ENCODE data around the gene SUPT7L.
A peak's percentile ranks its signal among the peaks of the same experiment; 100 is the strongest.
"Not testable (repeated sequence)": the region's sequence is repeated elsewhere in the genome, so short reads cannot be mapped to it uniquely, and the experiment has no call there.

The SUPT7L gene

DNA sequence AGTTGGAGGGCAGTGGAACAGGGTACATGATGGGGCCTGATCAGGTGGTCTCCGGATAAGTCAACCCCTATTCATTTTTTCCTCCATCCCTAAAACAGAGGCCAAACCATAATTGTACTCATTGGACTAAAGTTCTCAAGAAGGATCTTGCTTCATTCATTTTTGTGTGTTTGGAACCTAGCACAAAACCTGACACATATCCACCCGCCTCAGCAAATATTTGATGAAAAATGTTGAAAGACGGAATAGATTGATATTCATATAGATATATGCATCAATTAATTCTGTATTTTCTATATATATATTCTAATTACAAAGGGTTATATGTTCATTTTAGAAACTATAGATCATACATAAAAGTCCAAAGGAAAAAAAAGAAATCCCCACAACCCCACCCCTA, 22.2 kb upstream of the SUPT7L start:
- FAIRE-seq (no peak), DNase-seq (ENCODE audit: low spot score) (no peak)

DNA sequence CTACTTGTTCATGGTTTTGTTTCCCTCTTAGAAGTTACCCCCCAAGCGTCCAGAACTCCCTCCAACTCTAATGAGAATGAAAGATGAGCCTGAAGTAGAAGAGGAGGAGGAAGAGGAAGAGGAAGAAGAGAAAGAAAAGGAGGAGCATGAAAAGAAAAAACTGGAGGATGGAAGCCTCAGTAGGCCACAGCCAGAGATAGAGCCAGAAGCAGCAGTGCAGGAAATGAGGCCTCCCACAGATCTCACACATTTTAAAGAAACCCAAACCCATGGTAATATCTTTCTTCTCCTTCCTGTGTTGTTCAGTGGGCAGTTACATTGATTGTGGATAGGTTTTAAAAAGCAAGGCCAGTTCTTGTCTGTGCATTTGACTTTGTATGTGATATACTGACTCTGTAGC, 21.6 kb upstream of the SUPT7L start:
- DNase-seq (ENCODE audit: low spot score): not testable (repeated sequence)
- peak; percentile 90 for FAIRE-seq

DNA sequence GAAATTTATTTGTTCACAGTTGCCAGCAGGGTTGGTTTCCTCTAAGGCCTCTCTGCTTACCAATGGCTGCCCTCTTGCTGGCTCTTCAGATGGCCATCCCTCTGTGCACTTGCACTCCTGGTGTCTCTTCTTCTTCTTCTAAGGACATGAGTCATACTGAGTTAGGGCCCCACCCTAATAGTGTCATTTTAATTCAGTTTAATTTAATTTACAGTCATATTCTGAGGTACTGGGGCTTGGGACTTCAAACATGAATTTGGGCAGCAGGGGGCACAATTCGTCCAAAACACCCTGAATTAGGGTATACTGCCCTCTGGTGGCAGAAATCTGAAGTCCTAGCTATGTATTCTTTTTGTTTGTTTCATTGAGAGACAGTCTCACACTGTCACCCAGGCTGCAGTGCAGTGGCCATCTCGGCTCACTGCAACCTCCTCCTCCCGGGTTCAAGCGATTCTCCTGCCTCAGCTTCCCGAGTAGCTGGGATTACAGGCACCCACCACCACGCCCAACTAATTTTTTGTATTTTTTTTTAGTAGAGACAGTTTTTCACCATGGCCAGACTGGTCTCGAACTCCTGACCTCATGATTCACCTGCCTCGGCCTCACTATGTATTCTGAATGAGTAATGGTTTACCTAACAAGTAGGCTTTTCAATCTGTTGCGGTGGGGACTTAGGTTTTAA, 20.1 kb upstream of the SUPT7L start:
- FAIRE-seq (peak; percentile 32), DNase-seq (ENCODE audit: low spot score) (peak; percentile 72)

DNA sequence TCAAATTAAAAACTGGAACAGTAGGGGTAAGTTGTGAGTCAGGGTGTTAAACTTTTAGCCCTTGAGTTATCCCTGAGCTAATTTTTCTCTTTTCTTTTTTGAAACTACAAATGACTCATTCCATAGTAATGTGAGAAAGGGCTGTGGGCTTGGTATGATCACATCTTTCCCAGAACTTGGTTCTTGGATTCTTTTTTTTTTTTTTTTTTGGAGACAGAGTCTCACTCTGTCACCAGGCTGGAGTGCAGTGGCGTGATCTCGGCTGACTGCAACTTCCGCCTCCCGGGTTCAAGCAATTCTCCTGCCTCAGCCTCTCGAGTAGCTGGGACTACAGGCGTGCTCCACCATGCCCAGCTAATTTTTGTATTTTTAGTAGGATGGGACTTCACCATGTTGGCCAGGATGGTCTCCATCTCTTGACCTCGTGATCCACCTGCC, 18.9 kb upstream of the SUPT7L start:
- DNase-seq (ENCODE audit: low spot score): peak; percentile 88
- FAIRE-seq: not testable (repeated sequence)

GRCh38 chr2:27681841-27682240, 18.4 kb upstream of the SUPT7L start:
- FAIRE-seq (peak; percentile 55), DNase-seq (ENCODE audit: low spot score) (peak; percentile 36)

DNA sequence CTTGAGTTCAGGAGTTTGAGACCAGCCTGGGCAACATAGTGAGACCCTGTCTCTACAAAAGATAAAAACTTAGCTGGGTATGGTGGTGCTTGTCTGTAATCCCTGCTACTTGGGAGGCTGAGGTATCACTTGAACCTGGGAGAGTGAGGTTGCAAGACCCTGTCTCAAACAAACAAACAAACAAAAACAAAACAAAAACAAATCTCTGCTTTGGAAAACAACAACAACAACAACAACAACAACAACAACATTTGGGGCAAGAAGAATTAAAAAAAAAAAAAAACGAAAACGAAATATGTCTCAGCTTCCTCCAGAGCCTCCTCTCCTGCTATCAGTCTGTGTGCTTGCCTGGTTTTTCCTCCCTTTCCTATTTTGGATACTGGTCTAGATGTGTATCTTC, 17.2 kb upstream of the SUPT7L start:
- no peak for DNase-seq (ENCODE audit: low spot score)
- no peak for FAIRE-seq

- no peak for DNase-seq (ENCODE audit: low spot score)
- no peak for FAIRE-seq
Observed at GRCh38 chr2:27672723-27673486, 9.5 kb upstream of the SUPT7L start.

DNA sequence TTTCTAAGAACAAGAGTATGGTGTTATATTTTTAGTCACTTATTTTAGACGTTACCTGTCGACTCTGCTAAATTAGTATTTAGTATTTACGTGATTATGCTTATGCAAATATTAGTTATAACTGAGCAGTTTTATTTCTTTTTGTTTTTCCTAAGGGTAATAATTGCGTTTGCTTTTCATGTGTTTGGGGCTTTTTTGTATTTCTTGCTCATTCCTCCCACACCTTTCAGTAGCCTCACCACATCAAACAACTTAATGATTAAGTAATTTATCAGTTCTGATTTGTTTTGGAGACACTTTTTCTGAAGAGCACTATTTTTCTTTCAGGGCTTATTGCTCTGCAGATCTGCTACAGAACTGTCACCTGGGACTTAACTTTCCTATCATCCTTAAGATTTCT, 7.8 kb upstream of the SUPT7L start:
- DNase-seq (ENCODE audit: low spot score) (no peak), FAIRE-seq (no peak)

DNA sequence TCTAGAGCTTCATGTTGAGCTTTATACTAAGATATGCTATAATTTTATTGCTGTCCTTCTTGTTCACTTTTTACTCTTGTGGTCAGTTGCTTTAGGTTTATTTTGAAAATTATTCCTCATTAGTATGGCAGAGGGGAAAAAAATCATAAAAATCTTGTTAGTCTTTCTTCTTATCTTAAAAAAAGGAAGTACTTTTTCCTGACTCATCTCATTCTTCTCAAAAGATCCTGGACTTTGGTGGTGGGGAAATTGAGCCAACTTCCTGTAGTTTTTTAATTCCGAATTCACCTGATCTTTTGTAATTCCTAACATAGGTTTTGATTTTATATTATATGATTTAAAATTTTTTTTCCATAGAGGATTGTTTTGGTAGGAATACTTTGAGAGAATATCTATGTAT, 4.0 kb upstream of the SUPT7L start:
- FAIRE-seq (no peak), DNase-seq (ENCODE audit: low spot score) (no peak)

- DNase-seq (ENCODE audit: low spot score): no peak
- FAIRE-seq: no peak
Observed at GRCh38 chr2:27664622-27665363, 1.4 kb upstream of the SUPT7L start.

DNA sequence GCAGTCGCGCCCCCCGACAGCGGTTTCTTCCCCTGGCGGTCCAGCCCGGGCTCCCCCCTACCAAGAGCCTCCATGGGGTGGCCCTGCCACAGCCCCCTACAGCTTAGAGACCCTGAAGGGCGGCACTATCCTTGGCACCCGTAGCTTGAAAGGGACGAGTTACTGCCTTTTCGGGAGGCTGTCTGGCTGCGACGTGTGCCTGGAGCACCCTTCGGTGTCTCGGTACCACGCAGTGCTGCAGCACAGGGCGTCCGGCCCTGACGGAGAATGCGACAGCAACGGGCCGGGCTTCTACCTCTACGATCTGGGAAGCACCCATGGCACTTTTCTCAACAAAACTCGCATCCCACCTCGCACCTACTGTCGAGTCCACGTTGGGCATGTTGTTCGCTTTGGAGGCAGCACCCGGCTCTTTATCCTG, 750 bp upstream of the SUPT7L start:
- FAIRE-seq: no peak

DNA sequence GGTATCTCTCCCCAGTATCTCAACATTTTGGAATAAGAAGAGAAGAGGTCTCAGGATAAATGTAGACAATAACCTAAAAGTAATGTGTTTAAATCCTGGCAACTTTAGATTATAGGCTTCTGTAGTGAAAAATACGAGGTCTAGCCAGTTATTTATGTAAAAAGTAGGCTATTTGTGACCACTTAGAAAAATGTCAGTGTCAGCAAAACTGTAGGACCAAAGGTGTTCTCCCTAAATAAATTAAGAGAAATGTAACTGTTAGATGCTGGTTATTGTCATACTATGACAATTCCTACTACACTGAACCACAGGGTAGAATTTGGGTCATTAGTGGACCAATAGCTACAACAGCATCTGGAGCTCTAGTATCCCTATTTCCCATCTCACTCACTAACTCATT, 2.0 kb downstream of the SUPT7L start:
- FAIRE-seq: no peak
- DNase-seq (ENCODE audit: low spot score): no peak

More for the DNA sequence above, 750 bp upstream of the SUPT7L start:
- DNase-seq (ENCODE audit: low spot score): no peak

GRCh38 chr2:27655155-27655951, 8.1 kb downstream of the SUPT7L start:
- DNase-seq (ENCODE audit: low spot score): no peak

GRCh38 chr2:27653397-27653796, 10.0 kb downstream of the SUPT7L start:
- FAIRE-seq (no peak), DNase-seq (ENCODE audit: low spot score) (no peak)

More at GRCh38 chr2:27655155-27655951, 8.1 kb downstream of the SUPT7L start:
- no peak for FAIRE-seq

GRCh38 chr2:27652790-27653189, 10.6 kb downstream of the SUPT7L start:
- FAIRE-seq (no peak), DNase-seq (ENCODE audit: low spot score) (no peak)

DNA sequence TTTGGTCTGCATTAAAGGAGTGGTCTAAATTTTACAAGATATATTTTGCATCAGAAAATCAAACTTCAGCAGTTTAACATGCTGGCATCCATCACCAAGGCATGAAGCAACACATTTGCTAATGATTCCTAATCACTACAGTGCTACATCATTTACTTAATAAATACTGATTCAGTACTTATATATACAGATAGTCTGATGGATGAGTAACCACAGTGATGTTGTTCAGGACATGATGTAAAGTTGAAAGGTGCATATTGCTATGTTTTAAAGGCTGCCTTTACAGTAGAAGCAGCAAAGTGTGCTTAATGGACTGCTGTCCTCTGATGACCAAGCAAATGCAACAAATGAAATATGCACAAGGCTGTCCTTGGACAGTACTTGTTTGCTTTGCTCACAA, 11.1 kb downstream of the SUPT7L start:
- FAIRE-seq (peak; percentile 17), DNase-seq (ENCODE audit: low spot score) (no peak)

DNA sequence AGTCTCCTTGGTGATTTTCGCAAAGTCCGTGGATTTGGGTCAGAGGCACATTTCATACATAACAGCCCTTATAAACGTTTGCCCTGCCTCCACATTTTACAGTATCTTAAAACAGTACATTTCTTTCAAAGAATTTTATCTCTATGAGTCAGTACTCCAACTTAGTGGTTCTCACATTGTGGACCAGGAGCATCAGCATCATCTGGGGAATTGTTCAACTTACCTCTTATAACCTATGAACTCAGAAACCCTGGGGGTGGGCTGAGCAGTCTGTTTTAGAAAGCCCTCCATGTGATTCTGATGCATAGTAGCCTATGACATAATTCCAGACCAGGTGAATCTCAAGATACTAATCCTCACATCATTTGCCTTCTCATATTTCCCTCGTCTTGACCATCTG, 12.4 kb downstream of the SUPT7L start:
- DNase-seq (ENCODE audit: low spot score): no peak
- FAIRE-seq: no peak

GRCh38 chr2:27647737-27648136, 15.7 kb downstream of the SUPT7L start:
- DNase-seq (ENCODE audit: low spot score): no peak
- no peak for FAIRE-seq

DNA sequence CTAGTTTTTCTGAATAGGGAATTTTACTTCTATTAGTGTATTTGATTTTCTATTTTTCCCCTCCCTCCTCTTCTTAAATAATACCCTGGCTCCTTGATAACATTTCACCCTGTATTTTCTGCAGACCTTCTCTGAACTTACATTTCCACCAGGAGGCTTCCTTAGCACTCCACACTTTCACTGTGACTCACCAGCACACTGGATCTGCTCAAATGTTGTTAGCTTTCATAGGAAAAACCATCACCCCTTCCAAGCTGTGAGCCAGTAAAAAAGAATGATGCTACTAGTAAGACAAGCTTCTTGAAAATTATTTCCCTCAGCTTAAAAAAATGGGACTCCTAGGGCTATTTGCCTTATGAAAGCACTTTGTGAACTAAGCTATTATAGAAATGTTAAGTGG, 16.1 kb downstream of the SUPT7L start:
- no peak for DNase-seq (ENCODE audit: low spot score)
- FAIRE-seq: no peak

DNA sequence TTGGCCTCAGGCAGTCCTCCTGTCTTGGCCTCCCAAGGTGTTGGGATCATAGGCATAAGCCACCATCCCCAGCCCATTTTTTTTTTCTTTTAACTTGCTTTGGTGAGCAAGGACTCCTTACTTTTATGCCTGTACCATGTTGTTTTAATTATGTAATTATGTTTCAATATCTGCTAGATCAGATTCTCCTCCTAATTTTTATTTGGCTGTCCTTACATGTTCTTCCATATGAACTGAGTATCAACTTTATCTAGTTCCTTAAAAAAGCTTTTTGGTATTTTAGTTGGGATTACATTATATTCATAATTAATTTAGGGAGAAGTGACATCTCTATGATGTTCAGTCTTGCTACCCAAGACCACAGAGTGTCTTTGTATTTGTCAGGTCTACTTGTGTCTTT, 18.2 kb downstream of the SUPT7L start:
- FAIRE-seq (no peak), DNase-seq (ENCODE audit: low spot score) (no peak)

DNA sequence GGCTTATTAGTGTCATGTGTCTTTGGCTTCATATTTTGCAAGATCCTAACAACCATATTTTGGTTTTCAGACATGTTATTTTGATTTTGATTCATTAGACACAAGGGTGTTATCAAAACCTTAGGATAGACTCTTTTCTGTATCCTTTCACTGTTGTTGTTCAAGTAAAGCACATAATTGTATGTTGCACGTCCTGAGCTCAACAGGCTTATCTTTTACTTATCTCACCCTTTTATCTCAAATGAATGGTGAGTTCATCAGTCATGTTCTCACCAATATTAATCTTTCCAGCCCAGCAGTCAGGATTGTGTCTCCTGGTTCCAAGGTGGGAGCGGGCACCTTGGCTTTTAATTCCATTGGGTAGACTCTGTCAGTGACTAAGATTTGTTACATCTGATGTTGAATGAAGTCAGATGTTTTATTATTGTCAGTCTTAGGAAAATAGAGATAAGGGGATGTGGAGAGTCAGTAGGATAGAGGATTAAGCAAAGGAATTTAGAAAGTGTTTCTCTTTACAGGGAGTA, 22.6 kb downstream of the SUPT7L start:
- no peak for FAIRE-seq

More for the DNA sequence above, 22.6 kb downstream of the SUPT7L start:
- no peak for DNase-seq (ENCODE audit: low spot score)

Measured in urothelium cell line (cell line).